PC-9 (cell line): ENCODE results near the gene INTS1. TPM values are rescaled to one million over a fixed set of nuclear protein-coding genes. Genes with fewer than 3 reads are reported as not detected.
"Not testable (repeated sequence)": the region's sequence is repeated elsewhere in the genome, so short reads cannot be mapped to it uniquely, and the experiment has no call there.

ENCODE experiments used
- BruUV-seq: library from RNA; stranded (reverse); fragments of 400-500 nt; replicated peaks from 2 replicates; lab custom pipeline; 2021; lab: Mats Ljungman, UMichigan
- CTCF ChIA-PET: fragments of 300-600 bp; sonication (Branson Sonifier 250); formaldehyde crosslinking; loops from one replicate; lab custom pipeline; 2022; ENCODE audit warnings: antibody characterized with exemption; lab: Charles Lee
- POLR2A ChIA-PET: fragments of 300-600 bp; sonication (Branson Sonifier 250); formaldehyde crosslinking; loops from one replicate; lab custom pipeline; 2022; ENCODE audit warnings: antibody characterized with exemption; ENCODE audit not compliant: unreplicated experiment; lab: Charles Lee
- DNase-seq, 2 experiments: peaks; one replicate each; pipeline versions ENCODE4 v3.0.0 to v3.0.0-alpha.2; 2015 to 2022; ENCODE audit warnings: mixed read lengths in 1 of 2
- H2AFZ ChIP-seq: fragments of 200-600 bp; sonication (generic); 2 replicates; pipeline ENCODE4 v1.8.1; 2017; ENCODE audit warnings: antibody characterized with exemption
- H3F3A ChIP-seq: fragments of 200-600 bp; sonication (generic); 2 replicates; pipeline ENCODE4 v1.8.1; 2017; ENCODE audit warnings: antibody characterized with exemption, mild to moderate bottlenecking, low read depth; ENCODE audit not compliant: insufficient read depth
- H3K27ac ChIP-seq: fragments of 200-600 bp; sonication (generic); 2 replicates; pipeline ENCODE4 v1.6.1; 2016; ENCODE audit warnings: mixed run types
- H3K27me3 ChIP-seq: fragments of 200-600 bp; sonication (generic); 2 replicates; pipeline ENCODE4 v1.6.1; 2016; ENCODE audit warnings: low read depth, mixed run types; ENCODE audit not compliant: insufficient read depth
- H3K36me3 ChIP-seq: fragments of 200-600 bp; sonication (generic); 2 replicates; pipeline ENCODE4 v1.6.1; 2016; ENCODE audit warnings: low read depth, mixed run types
- H3K4me1 ChIP-seq: fragments of 200-600 bp; sonication (generic); replicated peaks from 2 replicates; pipeline ENCODE4 v1.6.1; 2016; ENCODE audit warnings: mixed run types; ENCODE audit not compliant: insufficient read depth
- H3K4me2 ChIP-seq: fragments of 200-600 bp; sonication (generic); 2 replicates; pipeline ENCODE4 v1.6.1; 2017; ENCODE audit warnings: mixed run types
- H3K4me3 ChIP-seq: fragments of 200-600 bp; sonication (generic); 2 replicates; pipeline ENCODE4 v1.6.1; 2016; ENCODE audit warnings: mixed run types
- H3K79me2 ChIP-seq: fragments of 200-600 bp; sonication (generic); 2 replicates; pipeline ENCODE4 v1.6.1; 2017; ENCODE audit warnings: low read depth, mixed run types
- H3K9me2 ChIP-seq: fragments of 200-600 bp; sonication (generic); 2 replicates; pipeline ENCODE4 v1.8.1; 2017; ENCODE audit warnings: mild to moderate bottlenecking; ENCODE audit not compliant: insufficient read depth
- H3K9me3 ChIP-seq: fragments of 200-600 bp; sonication (generic); 2 replicates; pipeline ENCODE4 v1.8.1; 2016; ENCODE audit warnings: low read depth; ENCODE audit not compliant: insufficient read depth
- H4K20me1 ChIP-seq: fragments of 200-600 bp; sonication (generic); 2 replicates; pipeline ENCODE4 v1.8.1; 2017; ENCODE audit not compliant: insufficient read depth
- CTCF ChIP-seq: fragments of 200-600 bp; sonication (generic); conservative IDR thresholded peaks from 2 replicates; pipeline ENCODE4 v1.6.1; 2017; ENCODE audit warnings: mixed run types, antibody characterized with exemption, mild to moderate bottlenecking, moderate library complexity
- EZH2 ChIP-seq: fragments of 200-600 bp; sonication (generic); IDR thresholded peaks from 2 replicates; pipeline ENCODE4 v1.8.0; 2017; ENCODE audit warnings: antibody characterized with exemption, low read depth
- intact Hi-C: fragments of 100-400 bp; cut with micrococcal nuclease; formaldehyde crosslinking; loops from one replicate; pipeline ENCODE4 v1.10.0; 2022; ENCODE audit not compliant: unreplicated experiment
- total RNA-seq: library from RNA; stranded (reverse); gene quantifications from 2 replicates; pipeline ENCODE4 v1.2.3, GENCODE V29; 2021

The INTS1 gene
- total RNA-seq, 1 experiment from 2014 or later, result 124 TPM

DNA sequence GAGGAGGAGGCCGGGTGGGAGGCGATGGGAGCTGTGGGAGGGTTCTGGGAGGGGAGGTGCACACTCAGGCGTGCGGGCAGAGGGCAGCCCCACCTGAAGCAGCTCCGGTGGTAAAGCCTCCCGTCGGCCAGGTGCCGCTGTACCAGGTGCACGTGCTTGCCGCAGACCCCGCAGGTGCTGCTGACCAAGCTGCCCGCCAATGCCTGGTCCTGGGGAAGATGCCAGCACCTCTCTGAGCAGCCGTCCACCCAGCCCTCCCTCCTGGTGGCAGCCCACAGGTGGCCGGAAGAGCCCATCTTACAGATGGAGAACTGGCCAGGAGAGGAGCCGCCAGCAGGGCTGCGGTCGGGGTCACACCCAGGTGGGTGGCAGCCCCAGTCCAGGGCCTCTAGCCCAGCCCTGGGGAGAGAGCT lies 57.6 kb downstream of the INTS1 start:
- no peaks in the 10 kb centered on the region for H3K9me3 ChIP-seq
- H3K79me2 ChIP-seq, result no peaks in the 10 kb centered on the region
- ChIA-PET POLR2A (no interaction called here), CTCF (no interaction called here)
- H3K4me2 ChIP-seq, result no peak overlapping the region
- H3K27ac ChIP-seq, result no peak overlapping the region
- 0 out of 2 replicates have a peak, but pooled peaks cover 4% of the 10 kb centered on the region for H4K20me1 ChIP-seq
- no peak overlapping the region for H2AFZ ChIP-seq
- DNase-seq, result no peak
- no peaks in the 10 kb centered on the region for H3K36me3 ChIP-seq
- H3K9me2 ChIP-seq, result no peaks in the 10 kb centered on the region
- intact Hi-C loops, result no loop called here
- H3K4me3 ChIP-seq, result no peak overlapping the region
- peaks cover 7% of the 10 kb centered on the region; the same call in 1 of the 2 replicates for H3F3A ChIP-seq
- no TSS peak for BruUV-seq
- no peaks in the 10 kb centered on the region for H3K27me3 ChIP-seq
- TF ChIP-seq EZH2 (no peak), CTCF (no peak)
- H3K4me1 ChIP-seq, result no peaks in the 10 kb centered on the region

DNA sequence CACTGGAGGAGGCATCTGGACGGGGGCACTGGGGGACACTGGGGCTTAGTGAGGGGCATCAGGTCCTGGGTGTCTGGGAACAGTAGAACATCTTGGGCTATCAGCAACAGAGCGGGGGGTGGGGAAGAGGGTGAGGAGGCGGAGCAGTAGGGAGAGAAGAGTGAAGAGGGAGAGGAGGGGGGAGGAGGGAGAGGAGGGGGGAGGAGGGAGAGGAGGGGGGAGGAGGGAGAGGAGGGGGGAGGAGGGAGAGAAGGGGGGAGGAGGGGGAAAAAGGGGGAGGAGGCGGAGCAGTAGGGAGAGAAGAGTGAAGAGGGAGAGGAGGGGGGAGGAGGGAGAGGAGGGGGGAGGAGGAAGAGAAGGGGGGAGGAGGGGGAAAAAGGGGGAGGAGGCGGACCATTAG lies 58.2 kb downstream of the INTS1 start:
- H3K27ac ChIP-seq, H3K36me3 ChIP-seq, DNase-seq, H3F3A ChIP-seq, H3K27me3 ChIP-seq, H3K4me2 ChIP-seq, intact Hi-C loops, H3K79me2 ChIP-seq, H3K9me2 ChIP-seq, H4K20me1 ChIP-seq, CTCF ChIA-PET, H3K4me1 ChIP-seq, H3K4me3 ChIP-seq, H2AFZ ChIP-seq, POLR2A ChIA-PET, BruUV-seq, H3K9me3 ChIP-seq: not testable (repeated sequence)

GRCh38 chr7:1445341-1445740 lies 58.8 kb downstream of the INTS1 start:
- intact Hi-C loops, result no loop called here
- H3K4me3 ChIP-seq, result no peak overlapping the region
- no peaks in the 10 kb centered on the region for H3K9me3 ChIP-seq
- H3K27me3 ChIP-seq, result no peaks in the 10 kb centered on the region
- no peaks in the 10 kb centered on the region for H3K9me2 ChIP-seq
- POLR2A ChIA-PET, result interaction anchor here (0.5 kb wide), 1 partner anchor 91 kb away, joined by 3 read pairs; no protein-coding TSS in a partner anchor
- no peak for DNase-seq
- 0 out of 2 replicates have a peak, but pooled peaks cover 4% of the 10 kb centered on the region for H4K20me1 ChIP-seq
- TF ChIP-seq CTCF (no peak), EZH2 (no peak)
- H3K79me2 ChIP-seq, result no peaks in the 10 kb centered on the region
- CTCF ChIA-PET, result no interaction called here
- peaks cover 8% of the 10 kb centered on the region; the same call in 1 of the 2 replicates for H3F3A ChIP-seq
- H3K4me1 ChIP-seq, result no peaks in the 10 kb centered on the region
- H3K4me2 ChIP-seq, result no peak overlapping the region
- no peak overlapping the region for H2AFZ ChIP-seq
- no TSS peak for BruUV-seq
- no peaks in the 10 kb centered on the region; the same call in 1 of the 2 replicates for H3K36me3 ChIP-seq
- H3K27ac ChIP-seq, result no peak overlapping the region

DNA sequence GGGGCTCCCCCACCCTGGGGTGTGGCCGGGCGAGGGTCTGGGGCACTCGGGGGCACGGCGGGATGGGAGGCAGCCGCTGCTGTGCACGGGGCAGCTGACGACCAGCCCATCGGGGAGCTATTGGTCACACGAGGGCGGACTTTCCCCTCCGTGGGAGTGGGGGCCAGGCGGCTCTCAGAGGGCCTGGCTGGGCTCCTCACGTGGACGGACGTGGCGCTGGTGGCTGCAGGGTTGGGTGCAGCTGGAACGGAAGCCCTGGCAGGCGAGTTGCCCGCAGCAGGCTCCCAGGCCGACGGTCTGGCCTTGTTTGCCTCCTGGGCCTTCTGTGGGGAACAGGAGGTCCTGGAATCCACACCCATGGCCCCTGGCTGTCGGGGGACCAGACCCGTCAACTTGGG lies 59.3 kb downstream of the INTS1 start:
- Histone ChIP-seq H4K20me1 (0 out of 2 replicates have a peak, but pooled peaks cover 4% of the 10 kb centered on the region), H3K27ac (no peak overlapping the region), H3K9me3 (no peaks in the 10 kb centered on the region), H3K27me3 (no peaks in the 10 kb centered on the region), H3F3A (peaks cover 12% of the 10 kb centered on the region; the same call in 1 of the 2 replicates), H3K79me2 (no peaks in the 10 kb centered on the region), H3K9me2 (no peaks in the 10 kb centered on the region), H3K4me3 (no peak overlapping the region), H3K4me1 (no peaks in the 10 kb centered on the region), H3K36me3 (no peaks in the 10 kb centered on the region; the same call in 1 of the 2 replicates), H3K4me2 (no peak overlapping the region), H2AFZ (no peak overlapping the region)
- intact Hi-C loops, result no loop called here
- no TSS peak for BruUV-seq
- TF ChIP-seq CTCF (no peak), EZH2 (no peak)
- ChIA-PET POLR2A (no interaction called here), CTCF (no interaction called here)
- no peak for DNase-seq
